HepG2 (cell line): Measurements from ENCODE around the gene CD7. TPM values are rescaled to one million over a fixed set of nuclear protein-coding genes. Genes with fewer than 3 reads are reported as not detected.

Experiments
- ATAC-seq: fragments of 200-7000 bp; cut with Tn5 transposase; 3 replicates; pipeline ENCODE4 v1.9.1; 2020; ENCODE audit warnings: mild to moderate bottlenecking, moderate library complexity
- BruUV-seq: library from RNA; stranded (reverse); fragments of 400-500 nt; replicated peaks from 2 replicates; lab custom pipeline; 2021; lab: Mats Ljungman, UMichigan
- CTCF ChIA-PET: fragments of 300-600 bp; formaldehyde crosslinking; extraction: SDS; loops from one replicate; lab custom pipeline; 2021; ENCODE audit warnings: low total read pairs, inconsistent platforms, low intra/inter-chr PET ratio; lab: Yijun Ruan, JAX
- POLR2A ChIA-PET: fragments of 350-600 bp; sonication (Branson Sonifier 250); formaldehyde crosslinking; loops from one replicate; lab custom pipeline; 2020; ENCODE audit warnings: antibody characterized with exemption, inconsistent platforms; lab: Yijun Ruan, JAX
- DNase-seq: peaks from one replicate; pipeline ENCODE4 v3.0.0-alpha.2; 2015; ENCODE audit warnings: low spot score
- FAIRE-seq: peaks from 3 replicates; lab custom pipeline; 2011; peaks lifted over from hg19 to GRCh38; lab: Jason Lieb, UNC
- H2AFZ ChIP-seq: one replicate; pipeline ENCODE4 v1.6.1; 2011; ENCODE audit warnings: low read length, inconsistent platforms
- H3K27ac ChIP-seq: fragments of 300-600 bp; 3 replicates; pipeline ENCODE4 v1.8.0; 2011; ENCODE audit warnings: mixed run types, mild to moderate bottlenecking, mixed read lengths, low read length, inconsistent platforms; ENCODE audit not compliant: insufficient read depth; ENCODE audit errors: extremely low read length
- H3K27me3 ChIP-seq, 2 experiments: fragments of 200-600 bp in 1 of 2; 2 replicates in 1 of 2; 3 replicates in 1 of 2; pipeline versions ENCODE4 v1.6.0 to v1.8.0; 2011; ENCODE audit warnings: low read length in 2 of 2, mild to moderate bottlenecking in 2 of 2, moderate library complexity in 2 of 2, inconsistent platforms in 1 of 2; ENCODE audit not compliant: insufficient read depth in 2 of 2, control insufficient read depth in 1 of 2
- H3K36me3 ChIP-seq, 2 experiments: fragments of 200-600 bp in 1 of 2; replicated peaks in 1 of 2; 2 replicates in 1 of 2; 3 replicates in 1 of 2; pipeline versions ENCODE4 v1.5.1 to v1.8.0; 2011; ENCODE audit warnings: low read length in 2 of 2, inconsistent platforms in 1 of 2; ENCODE audit not compliant: insufficient read depth in 2 of 2, control insufficient read depth in 1 of 2
- H3K4me1 ChIP-seq: 2 replicates; pipeline ENCODE4 v1.5.1; 2012; ENCODE audit warnings: low read length, inconsistent platforms; ENCODE audit not compliant: insufficient read depth
- H3K4me2 ChIP-seq: 2 replicates; pipeline ENCODE4 v1.6.0; 2011; ENCODE audit warnings: low read depth, low read length, inconsistent platforms
- H3K4me3 ChIP-seq, 3 experiments: fragments of 200-600 bp in 1 of 3; sonication (generic), shearing (Covaris generic) in 1 of 3; replicated peaks in 1 of 3; 2 replicates each; pipeline ENCODE4 v1.5.1; 2011 to 2016; ENCODE audit warnings: low read length in 3 of 3, inconsistent platforms in 2 of 3, low read depth in 2 of 3, mild to moderate bottlenecking in 2 of 3, control low read depth in 1 of 3, mixed read lengths in 1 of 3; ENCODE audit not compliant: insufficient read depth in 1 of 3
- H3K79me2 ChIP-seq: one replicate; pipeline ENCODE4 v1.6.1; 2011; ENCODE audit warnings: low read length, inconsistent platforms; ENCODE audit not compliant: insufficient read depth
- H3K9ac ChIP-seq: 2 replicates; pipeline ENCODE4 v1.6.0; 2011; ENCODE audit warnings: mild to moderate bottlenecking, low read depth, low read length, inconsistent platforms; ENCODE audit not compliant: insufficient read depth
- H3K9me3 ChIP-seq: 2 replicates; pipeline ENCODE4 v1.5.1; 2012; ENCODE audit warnings: mild to moderate bottlenecking, low read length
- H4K20me1 ChIP-seq: 2 replicates; pipeline ENCODE4 v1.6.0; 2011; ENCODE audit warnings: inconsistent platforms, mild to moderate bottlenecking, low read length, moderate library complexity; ENCODE audit not compliant: insufficient read depth
- ZNF281 ChIP-seq: sonication (generic); formaldehyde crosslinking; IDR thresholded peaks from 2 replicates; pipeline ENCODE4 v1.4.0; 2020; ENCODE audit warnings: missing genetic modification reagents, borderline replicate concordance
- WGBS: methylation state at CpG from one replicate; pipeline ENCODE4 v1.1.6; 2017; ENCODE audit warnings: low lambda C conversion rate; 5-methylcytosine and 5-hydroxymethylcytosine counted together
- in situ Hi-C: cut with HindIII; loops from 2 replicates; pipeline ENCODE4 v1.10.0; 2017; ENCODE audit warnings: low pct_unique_long_range_greater_than_20kb; ENCODE audit not compliant: extremely low pct_ligation_motif_present
- intact Hi-C: fragments of 100-400 bp; cut with micrococcal nuclease; formaldehyde crosslinking; loops from one replicate; pipeline ENCODE4 v1.10.0; 2022; ENCODE audit not compliant: unreplicated experiment
- polyA plus RNA-seq, 8 experiments: library from polyadenylated mRNA; depleted of rRNA in 3 of 8; stranded (reverse) in 7 of 8; unstranded in 1 of 8; fragments of >200 nt; fragmentation: Illumina TruSeq in 4 of 8; extraction: Trizol in 4 of 8; gene quantifications; 2 replicates each; pipeline versions ENCODE4 v1.2.1 to v1.2.3, GENCODE V29; 2011 to 2016; ENCODE audit warnings: low read depth in 4 of 8, missing spikeins in 1 of 8, mixed read lengths in 1 of 8; ENCODE audit not compliant: insufficient read depth in 1 of 8
- total RNA-seq, 5 experiments: library from RNA; depleted of rRNA; stranded (reverse); fragments of >200 nt; fragmentation: Illumina TruSeq; extraction: Trizol; gene quantifications; 2 replicates each; pipeline ENCODE4 v1.2.3, GENCODE V29; 2016; ENCODE audit warnings: low read depth in 1 of 5
- TF ChIP-seq, protein P1 (sequence below): sonication (generic); formaldehyde crosslinking; IDR thresholded peaks from 2 replicates; pipeline ENCODE4 v1.4.0; 2020; ENCODE audit warnings: missing genetic modification reagents, mild to moderate bottlenecking, borderline replicate concordance
- TF ChIP-seq, protein P2 (sequence below), 2 experiments: fragments of 450-650 bp in 1 of 2; sonication (generic) in 1 of 2; formaldehyde crosslinking in 1 of 2; IDR thresholded peaks; 2 replicates each; pipeline versions ENCODE4 v1.6.1 to v1.8.0; 2016 to 2022; ENCODE audit warnings: antibody characterized with exemption in 1 of 2, mild to moderate bottlenecking in 1 of 2, missing genetic modification reagents in 1 of 2

The CD7 gene
- total and polyA plus RNA-seq, 2 of the 13 experiments (the other 11 are each of a cell fraction or from before 2014, with no cell fraction given) = 67.6 to 76.4 TPM

DNA sequence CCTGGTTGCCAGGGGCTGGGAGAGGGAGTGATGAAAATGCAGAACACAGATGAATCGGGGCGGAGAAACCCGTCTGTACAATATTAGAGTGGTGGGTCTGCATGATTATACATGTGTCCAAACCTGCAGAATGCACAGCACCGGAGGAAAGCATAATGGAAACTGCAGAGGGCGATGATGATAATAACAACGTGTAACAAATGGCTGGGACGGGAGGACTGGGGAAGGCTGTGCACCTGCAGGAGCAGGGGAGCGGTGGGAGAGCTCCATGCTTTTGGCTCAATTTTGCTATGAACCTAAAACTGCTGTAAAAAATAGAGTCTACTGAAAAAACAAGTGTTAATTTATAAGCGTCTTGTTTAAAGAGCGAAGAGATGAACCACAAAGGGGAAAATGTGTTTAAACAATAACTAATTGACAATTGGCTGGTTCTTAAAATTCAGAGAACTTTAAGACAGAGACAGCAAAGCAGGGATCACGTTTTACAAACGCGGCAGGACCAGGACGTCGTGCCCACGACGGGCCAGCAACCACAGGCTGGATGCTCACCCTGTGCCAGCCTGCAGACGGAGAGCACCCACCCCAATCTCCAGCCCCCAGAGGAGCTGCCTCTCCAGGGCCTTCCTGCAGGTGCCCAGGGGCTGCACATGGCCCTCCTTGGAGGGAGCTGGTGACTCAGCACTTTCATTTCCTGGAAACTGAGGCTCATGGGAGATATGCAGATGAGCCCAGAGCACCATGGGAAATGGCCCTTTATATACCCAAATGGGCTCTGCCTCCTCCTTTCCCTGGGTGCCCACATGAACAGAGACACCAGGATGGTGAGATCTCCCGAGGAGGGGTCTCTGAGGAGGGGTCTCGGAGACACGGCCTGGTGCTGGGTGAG is 41.3 kb upstream of the CD7 start, which contains the start of gene TEX19:
Gene TEX19 (plus strand): TSS at position 783 of the 886 bp plus-strand sequence. CDS start 2,904 bp downstream, outside the sequence.
- Histone ChIP-seq H3K36me3 (no peaks in the 10 kb centered on the region), H3K27ac (no peak within 1 kb of the TSS), H3K27me3 (no peaks in the 10 kb centered on the region), H3K4me3 (no peak within 1 kb of the TSS), H2AFZ (no peak within 1 kb of the TSS), H4K20me1 (no peaks in the 10 kb centered on the region), H3K79me2 (no peaks in the 10 kb centered on the region), H3K9me3 (no peaks in the 10 kb centered on the region), H3K9ac (no peak within 1 kb of the TSS), H3K4me2 (peak within 1 kb of the TSS; percentile 25), H3K4me1 (peaks cover 62% of the 10 kb centered on the region)
- in situ Hi-C loops = loop anchor here (10.0 kb wide), 1 partner anchor 196 kb away; no protein-coding TSS in a partner anchor
- ATAC-seq (peak; percentile 19; the same call in 2 of the 3 replicates), FAIRE-seq (no peak), DNase-seq (no peak)
- 43% methylated on average over 21 of the region's 21 CpGs for WGBS
- intact Hi-C loops = no loop called here
- CTCF ChIA-PET = no interaction called here
- POLR2A ChIA-PET = interaction anchor here (0.8 to 5.0 kb wide), 8 partner anchors 8 to 54 kb away, joined by 3 to 36 read pairs (median 9); partner anchors contain the start of gene CD7
- BruUV-seq = no TSS peak
- TF ChIP-seq, protein P1, sequence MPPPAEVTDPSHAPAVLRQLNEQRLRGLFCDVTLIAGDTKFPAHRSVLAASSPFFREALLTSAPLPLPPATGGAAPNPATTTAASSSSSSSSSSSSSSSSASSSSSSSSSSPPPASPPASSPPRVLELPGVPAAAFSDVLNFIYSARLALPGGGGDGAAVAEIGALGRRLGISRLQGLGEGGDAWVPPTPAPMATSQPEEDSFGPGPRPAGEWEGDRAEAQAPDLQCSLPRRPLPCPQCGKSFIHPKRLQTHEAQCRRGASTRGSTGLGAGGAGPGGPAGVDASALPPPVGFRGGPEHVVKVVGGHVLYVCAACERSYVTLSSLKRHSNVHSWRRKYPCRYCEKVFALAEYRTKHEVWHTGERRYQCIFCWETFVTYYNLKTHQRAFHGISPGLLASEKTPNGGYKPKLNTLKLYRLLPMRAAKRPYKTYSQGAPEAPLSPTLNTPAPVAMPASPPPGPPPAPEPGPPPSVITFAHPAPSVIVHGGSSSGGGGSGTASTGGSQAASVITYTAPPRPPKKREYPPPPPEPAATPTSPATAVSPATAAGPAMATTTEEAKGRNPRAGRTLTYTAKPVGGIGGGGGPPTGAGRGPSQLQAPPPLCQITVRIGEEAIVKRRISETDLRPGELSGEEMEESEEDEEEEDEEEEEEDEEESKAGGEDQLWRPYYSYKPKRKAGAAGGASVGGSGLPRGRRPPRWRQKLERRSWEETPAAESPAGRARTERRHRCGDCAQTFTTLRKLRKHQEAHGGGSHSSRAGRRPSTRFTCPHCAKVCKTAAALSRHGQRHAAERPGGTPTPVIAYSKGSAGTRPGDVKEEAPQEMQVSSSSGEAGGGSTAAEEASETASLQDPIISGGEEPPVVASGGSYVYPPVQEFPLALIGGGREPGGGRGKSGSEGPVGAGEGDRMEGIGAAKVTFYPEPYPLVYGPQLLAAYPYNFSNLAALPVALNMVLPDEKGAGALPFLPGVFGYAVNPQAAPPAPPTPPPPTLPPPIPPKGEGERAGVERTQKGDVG (CRISPR knock-in tag) = 0 out of 2 replicates have a peak, but pooled peaks have one; percentile 22
- TF ChIP-seq, protein P2, sequence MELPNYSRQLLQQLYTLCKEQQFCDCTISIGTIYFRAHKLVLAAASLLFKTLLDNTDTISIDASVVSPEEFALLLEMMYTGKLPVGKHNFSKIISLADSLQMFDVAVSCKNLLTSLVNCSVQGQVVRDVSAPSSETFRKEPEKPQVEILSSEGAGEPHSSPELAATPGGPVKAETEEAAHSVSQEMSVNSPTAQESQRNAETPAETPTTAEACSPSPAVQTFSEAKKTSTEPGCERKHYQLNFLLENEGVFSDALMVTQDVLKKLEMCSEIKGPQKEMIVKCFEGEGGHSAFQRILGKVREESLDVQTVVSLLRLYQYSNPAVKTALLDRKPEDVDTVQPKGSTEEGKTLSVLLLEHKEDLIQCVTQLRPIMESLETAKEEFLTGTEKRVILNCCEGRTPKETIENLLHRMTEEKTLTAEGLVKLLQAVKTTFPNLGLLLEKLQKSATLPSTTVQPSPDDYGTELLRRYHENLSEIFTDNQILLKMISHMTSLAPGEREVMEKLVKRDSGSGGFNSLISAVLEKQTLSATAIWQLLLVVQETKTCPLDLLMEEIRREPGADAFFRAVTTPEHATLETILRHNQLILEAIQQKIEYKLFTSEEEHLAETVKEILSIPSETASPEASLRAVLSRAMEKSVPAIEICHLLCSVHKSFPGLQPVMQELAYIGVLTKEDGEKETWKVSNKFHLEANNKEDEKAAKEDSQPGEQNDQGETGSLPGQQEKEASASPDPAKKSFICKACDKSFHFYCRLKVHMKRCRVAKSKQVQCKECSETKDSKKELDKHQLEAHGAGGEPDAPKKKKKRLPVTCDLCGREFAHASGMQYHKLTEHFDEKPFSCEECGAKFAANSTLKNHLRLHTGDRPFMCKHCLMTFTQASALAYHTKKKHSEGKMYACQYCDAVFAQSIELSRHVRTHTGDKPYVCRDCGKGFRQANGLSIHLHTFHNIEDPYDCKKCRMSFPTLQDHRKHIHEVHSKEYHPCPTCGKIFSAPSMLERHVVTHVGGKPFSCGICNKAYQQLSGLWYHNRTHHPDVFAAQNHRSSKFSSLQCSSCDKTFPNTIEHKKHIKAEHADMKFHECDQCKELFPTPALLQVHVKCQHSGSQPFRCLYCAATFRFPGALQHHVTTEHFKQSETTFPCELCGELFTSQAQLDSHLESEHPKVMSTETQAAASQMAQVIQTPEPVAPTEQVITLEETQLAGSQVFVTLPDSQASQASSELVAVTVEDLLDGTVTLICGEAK (IDR thresholded peaks at IDR 0.05) = no peak
- TF ChIP-seq, protein P2 (CRISPR knock-in tag; IDR thresholded peaks at IDR 0.05) = peak; percentile 60; the same call in 1 of the 2 replicates
- TF ChIP-seq ZNF281 (CRISPR knock-in tag) = 0 out of 2 replicates have a peak, but pooled peaks have one; percentile 16
